ENCODE results near the gene VWDE.

Gene VWDE

DNA sequence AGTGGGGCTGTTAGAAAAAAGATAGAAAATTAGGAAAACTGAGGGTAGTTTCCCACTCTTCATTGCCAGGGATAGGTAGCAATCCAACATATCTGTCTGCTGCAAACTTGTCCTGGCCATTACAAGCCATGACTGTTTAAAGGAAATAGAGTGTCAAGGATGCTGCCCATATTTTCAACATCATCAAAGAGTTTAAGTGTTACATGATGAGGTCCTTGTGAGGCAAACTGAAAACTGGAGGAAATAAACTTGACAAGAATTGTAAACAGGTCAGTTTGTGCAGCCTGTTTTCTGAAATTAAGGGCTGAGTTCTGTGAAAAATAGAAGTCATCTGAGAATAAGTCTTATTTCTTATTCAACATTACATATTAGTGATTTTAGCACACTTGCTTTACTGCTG lies 78.0 kb downstream of the VWDE start:
- no peak for DNase-seq

DNA sequence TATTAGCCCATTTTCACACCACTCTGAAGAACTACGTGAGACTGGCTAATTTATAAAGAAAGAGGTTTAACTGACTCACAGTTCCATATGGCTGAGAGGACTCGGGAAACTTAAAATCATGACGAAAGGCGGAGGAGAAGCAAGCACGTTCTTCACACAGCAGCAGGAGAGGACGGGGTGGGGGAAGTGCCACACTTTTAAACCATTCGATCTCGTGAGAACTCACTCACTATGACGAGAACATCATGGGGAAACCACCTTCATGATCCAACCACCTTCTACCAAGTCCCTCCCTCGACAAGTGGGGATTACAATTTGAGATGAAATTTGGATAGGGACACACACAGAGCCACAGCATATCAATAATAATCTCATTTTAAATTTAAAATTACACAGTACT lies 80.2 kb downstream of the VWDE start:
- DNase-seq: no peak

DNA sequence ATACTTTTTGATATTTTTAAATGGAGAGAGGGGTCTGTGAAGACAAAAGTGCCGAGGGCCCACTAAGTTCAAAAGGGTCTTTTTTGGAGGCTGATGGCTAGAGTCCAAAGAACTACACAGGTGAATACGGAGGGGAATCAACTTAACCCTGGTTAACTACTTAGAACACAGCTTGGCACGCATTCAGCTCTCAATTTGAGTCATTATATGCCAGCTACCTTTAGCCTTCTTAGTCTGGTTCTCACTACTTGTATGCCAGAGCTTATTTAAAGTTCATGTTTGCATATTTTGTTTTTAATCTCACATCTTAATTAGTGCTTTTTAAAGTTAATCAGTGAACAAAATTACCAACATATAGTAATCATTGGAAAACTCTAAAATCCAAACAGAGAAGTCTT lies 80.8 kb downstream of the VWDE start:
- no peak for DNase-seq

DNA sequence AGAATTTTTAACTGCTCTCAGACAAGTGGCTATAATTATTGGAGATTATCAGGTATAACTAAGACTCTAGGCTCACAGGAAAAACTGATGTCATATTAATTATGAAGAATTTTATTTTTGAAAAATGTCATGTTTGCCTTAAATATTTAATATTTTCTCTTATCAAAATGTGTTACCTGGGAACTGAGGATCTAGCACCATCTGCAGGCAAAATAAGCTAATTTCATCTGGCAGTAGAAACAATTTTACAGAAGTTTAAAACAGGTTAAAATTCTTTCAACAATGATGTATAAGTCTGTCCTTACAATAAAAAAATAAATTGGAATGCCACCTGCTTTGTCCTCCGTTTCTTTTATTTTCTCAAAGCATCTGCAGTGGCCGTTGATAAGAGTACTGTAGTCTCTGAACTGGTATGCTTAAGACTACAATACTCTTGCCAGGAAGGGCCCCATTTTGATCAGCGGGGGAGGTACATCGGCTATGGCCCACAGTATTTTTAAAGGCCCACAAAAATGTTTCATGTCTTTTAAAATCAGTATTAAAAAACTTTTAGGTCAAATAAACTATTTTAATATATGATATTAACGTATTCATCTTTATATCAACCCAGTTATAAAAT lies 81.3 kb downstream of the VWDE start:
- DNase-seq: no peak

DNA sequence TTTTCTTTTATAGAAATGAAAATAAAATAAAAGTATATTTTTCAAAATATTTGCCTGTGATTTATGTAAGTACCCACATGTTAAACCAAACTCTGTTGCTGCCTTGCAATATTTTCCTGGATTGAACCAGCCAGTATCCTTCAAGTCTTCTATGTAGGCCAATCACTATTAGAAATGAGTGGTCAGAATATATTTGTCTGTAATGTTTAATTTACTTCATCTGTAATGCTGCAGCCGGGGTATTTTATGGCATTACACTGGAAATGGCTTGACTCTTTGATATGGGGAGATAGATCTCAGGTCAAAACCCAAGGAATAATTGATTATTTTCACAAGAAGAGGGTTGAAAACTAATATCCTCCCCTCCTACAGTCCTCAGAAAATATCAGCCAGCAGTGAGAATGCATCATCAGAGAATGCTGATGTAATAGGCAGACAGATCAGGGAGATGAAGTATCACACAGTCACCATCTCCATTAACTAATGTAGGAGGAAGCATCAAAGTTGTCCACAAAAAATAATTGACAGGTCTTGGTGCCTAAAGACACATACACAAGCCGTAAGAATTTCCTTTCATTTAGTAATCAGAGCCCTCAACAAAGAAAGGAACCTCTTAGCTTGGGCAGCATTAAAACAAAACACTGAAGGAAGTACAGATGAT lies 82.5 kb downstream of the VWDE start:
- no peak for DNase-seq

DNA sequence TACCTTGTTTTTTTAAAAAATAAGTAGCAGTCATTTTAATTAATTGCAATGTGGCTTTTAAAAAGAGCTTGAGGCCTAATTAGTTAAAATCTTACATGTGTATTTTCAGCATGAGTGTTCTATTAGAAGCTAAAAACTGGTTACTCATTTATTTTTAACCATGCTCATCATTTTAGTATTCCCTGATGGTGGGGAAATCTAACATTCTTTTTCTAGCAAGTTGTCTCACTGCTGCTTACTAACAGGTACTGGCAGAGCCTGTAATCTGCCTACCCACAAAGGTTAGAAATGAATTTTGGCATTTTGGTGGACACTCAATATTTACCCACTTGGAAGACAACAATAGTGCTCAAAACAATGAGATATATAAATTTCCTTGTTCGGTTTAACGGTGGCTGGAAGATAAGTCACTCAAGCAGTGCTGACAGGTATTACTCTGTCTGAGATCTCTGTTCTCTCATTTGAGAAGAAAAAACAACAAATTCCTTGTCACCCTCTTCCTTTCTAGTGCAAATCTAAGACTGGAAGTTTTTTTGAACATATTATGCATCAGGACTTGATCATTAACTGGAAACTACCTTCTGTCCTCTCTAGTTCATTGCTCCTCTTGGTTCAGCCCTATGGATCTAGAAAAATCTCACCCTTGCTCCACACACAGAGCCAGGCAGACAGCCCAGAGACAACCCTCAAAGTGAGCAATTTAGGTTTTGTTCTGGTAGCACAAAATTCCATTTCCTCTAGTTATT lies 83.3 kb downstream of the VWDE start:
- DNase-seq: no peak

DNA sequence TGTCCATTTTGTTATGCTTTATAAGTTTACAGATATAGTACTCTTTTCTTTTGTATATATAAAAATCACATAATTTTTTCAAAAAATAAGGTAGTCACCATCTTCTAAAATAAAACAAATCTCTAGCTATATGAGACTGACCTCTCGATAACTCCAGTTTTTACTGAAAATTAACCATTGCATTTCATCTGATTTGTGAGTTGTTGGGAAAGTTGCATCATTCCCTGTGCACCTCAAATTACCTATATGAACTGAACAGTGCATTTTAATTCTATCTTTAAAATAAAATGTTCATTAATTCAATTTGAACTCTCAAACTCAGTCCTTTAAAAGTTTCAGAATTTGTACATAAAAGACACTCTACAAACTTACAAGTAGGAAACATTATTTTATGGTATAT lies 86.0 kb downstream of the VWDE start:
- DNase-seq: no peak

DNA sequence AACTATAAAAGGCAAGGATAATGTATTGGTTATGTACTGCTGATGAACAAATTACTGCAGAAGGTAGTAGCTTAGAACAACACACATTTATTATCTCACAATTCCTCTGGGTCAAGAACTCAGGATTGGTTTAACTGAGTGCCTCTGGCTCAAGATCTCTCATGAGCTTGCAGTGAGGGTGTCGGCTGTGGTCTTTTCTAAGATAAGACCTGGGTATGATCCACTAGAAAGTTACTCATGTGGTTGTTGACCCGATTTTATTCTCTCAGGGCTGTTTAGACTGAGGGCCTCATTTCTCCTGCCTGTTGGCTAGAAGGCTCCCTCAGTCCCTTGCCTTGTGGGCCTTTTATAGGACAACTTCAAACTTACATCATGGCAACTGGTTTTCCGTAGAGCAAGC lies 86.7 kb downstream of the VWDE start:
- DNase-seq: no peak

DNA sequence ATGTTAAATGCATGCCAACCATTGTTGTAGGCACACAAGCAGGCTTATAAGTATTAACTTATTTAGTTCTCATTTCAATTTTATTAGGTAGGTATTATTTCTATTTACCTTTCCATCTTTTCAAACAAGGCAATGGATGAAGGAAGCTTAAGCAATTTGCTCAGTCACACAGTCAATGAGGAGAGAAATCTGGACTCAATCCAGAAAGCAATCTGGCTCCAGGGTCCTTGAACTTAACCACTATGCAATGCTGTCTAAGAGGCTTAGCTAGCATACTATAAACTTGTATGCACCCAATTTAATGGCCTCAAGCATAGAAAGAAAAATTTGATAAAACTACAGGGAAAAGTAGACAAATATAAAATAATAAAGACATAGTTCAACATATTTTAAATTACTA lies 88.6 kb downstream of the VWDE start:
- no peak for DNase-seq

DNA sequence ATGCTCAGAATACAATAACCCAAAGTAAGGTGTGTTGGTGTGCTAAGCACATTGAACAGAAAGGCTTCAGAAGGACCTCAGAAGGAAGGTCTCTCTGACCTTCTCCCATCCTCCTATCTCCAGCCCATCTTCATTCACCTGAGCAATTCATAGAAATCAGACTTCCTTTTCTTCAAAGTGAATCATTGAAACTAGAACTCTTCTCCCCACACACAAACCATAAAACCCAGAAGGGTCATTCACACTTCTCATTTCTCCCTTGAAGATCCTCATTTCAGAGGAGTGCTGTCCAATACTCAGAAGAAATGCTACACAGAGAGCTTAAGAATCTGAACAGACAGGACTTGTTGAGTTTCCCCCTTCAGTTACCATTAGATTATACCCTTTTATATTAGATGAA lies 89.5 kb downstream of the VWDE start:
- no peak for DNase-seq

DNA sequence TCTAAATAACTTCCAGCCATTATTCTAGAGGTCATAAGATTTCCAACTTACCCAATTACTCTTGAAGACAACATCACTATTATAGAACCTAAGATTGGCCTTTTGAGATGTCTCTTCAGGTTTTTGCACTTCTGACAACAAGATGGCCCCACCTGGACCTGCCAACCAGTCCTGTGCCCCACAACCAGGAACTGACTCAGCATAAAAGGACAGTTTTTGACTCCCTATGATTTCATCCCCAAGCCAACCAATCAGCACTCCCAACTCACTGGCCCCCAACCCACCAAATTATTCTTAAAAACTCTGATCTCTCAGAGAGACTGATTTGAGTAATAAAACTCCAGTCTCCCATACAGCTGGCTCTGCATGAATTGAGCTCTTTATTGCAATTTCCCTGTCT lies 98.2 kb downstream of the VWDE start:
- DNase-seq: no peak

DNA sequence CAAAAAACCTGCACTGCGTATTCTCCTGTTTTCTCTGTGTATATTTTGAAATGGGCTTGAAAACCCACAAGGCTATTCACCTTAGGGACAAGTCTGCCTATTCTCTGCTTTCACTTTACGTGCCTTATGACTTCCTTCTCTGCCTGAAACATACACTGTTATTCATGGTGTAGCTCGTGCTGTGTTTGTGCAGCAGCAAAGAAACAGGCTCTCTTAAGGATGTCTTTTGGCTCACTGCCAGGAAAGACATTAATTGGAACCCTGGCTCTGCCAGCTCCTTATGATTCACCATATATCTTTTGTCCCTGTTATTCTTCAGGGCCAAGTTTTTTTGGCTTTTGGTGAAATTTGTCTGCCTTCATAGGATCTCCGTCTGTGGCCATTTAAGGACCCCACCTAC lies 100.2 kb downstream of the VWDE start:
- no peak for DNase-seq

DNA sequence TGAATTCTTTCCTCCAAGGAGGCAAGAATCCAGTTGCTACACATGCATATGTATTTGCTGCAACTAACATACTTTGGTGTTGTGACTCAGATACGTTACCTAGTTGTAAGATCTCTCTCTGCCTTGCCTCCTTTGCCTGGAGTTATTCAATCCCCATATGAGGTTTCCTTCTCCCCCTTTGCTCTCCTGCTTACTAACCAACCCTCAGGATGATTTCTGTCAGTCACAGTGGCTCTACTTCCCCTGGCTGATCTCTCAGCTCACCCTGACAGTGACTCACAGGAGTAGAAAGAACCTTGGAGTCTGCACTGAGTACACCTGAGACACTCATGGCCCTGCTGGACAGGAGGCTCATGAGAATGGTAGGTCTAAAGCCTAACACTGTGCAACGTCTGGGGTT lies 100.6 kb downstream of the VWDE start:
- DNase-seq: no peak

DNA sequence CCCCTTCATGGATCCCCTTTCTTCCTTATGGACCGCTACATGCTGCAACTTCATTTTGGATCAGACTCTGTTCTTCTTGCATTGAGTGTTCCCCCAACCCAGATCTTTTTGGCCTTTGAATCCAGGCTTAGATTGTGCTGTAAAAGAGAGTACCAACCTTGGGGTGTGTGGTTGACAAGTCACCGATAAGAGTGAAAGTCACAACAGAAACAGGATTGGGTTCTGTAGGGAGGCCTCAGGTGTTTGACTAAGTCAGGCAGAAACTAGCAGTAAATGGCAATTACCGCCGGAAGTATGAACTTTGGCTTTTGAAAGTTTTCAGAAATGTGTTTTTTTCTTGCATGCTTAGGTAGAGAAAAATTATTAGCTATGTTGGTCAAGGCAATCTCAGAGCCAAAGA lies 103.2 kb downstream of the VWDE start:
- DNase-seq: no peak

DNA sequence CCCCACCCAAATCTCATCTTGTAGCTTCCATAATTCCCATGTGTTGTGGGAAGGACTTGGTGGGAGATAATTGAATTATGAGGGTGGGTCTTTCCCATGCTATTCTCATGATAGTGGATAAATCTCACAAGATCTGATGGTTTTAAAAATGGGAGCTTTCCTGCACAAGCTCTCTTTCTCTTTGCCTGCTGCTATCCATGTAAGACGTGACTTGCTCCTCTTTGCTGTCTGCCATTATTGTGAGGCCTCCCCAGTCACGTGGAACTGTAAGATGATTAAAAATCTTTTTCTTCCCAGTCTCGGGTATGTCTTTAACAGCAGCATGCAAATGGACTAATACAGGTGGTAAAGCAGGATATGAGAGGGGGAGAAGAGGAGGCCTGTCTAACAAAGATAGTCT lies 104.3 kb downstream of the VWDE start:
- no peak for DNase-seq

DNA sequence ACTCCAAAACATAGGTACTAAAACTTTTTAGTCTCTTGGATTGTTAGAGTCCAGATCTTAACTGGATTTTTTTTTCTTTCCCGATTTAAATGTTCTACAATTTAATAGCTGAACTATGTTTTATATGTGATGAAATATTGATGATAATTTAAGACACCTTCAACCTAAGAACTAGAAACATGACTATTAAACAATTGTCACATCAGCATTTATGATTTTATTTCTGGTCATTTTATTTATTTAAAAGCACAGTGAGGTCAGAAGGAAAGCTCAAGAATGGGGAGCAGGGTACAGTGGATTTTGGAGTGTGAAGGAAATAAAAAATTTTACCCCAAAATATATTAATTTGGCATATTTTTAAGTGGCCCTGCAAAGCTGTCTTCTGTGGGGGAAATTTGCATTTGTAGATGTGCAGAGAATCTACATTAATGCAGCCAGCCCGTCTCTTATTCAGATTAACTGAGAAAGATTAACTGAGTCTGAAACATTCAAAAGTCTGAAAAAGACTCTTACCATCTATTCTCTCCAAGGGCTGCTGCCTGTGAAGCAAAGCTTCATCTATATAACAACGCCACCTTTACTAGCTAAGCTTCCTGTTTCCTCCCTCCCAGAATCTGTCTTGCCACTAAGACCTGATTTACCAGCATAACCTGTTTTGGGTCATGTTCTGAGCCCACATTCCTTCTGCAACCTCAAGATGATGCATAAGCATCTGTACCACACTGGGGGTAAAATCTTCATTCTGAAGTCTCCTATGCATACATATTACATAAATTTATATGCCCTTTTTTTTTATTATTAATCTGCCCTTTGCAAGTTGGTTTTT lies 106.2 kb downstream of the VWDE start:
- no peak for DNase-seq

DNA sequence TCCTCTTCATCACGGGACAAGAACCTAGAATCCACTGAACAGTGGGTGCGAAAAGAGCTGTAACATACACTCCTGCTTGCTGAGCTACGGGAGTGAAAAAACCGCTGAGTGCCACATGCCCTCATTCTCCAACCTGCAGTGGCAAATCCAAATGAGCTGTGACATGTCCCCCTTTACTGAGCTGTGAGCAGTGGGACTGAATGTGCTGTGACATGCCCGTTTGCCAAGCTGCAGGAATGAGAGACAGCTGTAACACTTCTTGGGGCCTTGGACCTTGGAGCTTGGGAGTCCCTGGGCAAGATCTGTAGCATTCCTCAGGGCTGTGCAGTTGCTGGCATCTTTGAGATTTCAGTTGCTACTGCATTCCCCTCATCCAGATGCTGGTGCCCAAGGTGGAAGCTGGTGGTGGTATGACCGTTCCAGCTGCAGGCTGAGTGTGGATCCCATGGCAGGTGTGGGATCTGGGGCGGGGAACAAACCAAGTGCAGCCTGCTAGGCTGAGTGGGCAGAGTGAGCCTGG lies 107.6 kb downstream of the VWDE start:
- no peak for DNase-seq

DNA sequence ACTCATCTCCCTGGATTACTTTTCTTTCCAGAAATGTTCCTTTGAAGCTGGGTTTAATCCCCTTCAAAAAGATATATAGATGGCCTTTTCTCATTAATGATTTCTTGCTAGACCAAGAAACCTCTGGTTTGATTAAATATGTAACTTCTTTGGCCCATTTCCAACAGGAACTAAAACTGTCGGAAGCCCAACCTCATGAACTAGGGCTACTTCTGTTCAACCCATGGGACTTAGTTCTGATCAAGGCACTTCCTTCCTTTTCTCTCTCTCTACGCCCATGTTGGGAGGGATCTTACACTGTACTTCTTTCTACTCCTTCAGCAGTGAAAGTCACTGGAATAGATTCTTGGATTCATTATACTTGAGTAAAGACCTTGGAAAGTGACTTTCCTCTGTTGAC lies 109.0 kb downstream of the VWDE start:
- no peak for DNase-seq

DNA sequence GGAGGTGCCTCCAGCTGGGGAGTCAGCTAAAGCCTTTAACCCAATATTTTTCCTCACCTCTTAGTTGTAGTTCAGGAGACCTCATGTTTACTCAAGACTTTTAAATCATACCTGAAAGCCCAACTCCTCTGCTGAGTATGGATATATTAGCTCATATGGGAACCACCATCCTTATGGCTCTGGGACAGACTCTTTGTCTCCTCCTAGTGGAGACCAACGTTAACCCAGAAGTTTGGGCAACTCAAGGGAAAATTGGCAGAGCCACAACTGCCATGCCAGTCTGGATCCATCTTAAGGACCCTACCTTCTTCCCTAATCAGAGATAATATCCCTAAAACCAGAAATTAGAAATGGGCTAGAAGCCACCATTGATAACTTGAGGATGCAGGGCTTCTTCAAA lies 111.8 kb downstream of the VWDE start:
- DNase-seq: no peak

DNA sequence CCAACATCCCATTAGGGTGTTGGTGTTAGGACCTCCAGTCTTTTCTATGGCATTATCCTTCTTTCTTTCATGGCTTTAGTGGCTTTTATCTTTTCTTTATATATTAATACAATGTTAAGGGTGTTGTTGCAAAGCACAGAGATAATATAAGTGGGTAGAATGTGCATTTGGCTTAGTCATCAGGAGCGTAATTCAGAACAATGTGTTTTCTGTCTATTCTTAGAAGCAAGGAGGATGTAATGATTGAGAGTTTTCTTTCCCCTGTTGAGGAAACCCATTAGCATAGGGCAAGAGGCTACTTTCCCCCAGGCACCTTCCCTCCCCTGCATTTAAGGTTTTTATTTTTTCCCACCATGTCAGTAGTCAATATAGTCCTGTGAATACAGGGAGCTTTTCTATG lies 112.9 kb downstream of the VWDE start:
- DNase-seq: no peak

DNA sequence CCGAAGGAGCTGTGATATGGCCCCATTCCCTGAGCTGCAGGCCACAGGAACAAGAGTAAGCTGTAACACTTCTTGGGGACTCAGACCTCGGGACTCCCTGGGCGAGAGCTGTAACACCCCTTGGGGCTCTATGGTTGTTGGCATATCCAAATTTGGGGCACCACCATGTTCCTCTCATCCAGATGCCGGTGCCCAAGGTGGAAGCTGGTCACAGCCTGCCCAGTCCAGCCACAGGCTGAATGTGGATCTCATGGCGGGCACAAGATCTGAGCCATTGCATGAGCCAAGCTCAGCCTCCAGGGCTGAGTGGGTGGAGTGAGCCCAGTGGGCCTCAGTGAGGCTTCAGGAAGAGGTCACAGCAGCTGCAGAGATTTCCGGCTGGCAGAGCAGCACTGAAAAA lies 113.7 kb downstream of the VWDE start:
- no peak for DNase-seq

DNA sequence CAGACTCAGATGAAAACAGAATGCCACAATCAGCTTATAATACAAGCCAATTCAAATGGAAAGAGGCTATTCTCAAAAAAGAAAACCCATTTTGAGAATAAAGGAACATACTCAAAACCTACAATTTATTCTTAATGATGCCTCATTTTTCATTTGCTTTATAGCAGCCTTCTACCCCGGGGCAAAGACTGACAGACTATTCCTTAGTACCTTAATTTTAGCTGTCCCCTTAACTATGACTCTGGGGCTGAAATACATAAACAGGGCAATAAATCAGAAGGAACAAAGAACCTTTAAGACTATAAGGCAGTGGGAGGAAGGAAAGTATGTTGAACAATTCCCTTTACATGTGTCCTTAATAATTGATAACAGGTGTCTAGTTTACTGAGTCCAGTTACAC lies 115.8 kb downstream of the VWDE start:
- no peak for DNase-seq

DNA sequence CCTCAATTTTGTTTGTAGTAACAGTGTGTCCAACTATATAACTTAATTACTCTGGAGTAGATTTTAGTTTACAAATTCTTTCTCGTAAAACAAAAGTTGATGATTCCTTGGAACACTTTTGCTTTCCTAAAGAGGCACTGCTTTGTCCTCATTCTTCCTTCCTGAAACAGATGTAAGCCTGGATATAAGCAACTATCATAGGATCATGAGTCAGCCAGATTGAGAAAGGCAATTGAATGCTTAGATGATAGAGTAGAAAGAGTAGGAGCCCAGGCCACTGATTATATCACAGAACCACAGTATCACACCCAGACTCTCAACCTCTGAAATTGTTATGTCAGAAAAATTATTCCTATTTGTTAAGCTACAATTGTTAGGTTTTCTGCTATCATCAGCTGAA lies 122.6 kb downstream of the VWDE start:
- DNase-seq: no peak

All from activated gamma-delta T cell (primary cell).